NCI-H1048 (cell line): ENCODE data around the gene CAGE1.

ENCODE experiments used
- DNase-seq: peaks from one replicate; lab custom pipeline; 2025; lab: John Stamatoyannopoulos, UW

Gene CAGE1

DNA sequence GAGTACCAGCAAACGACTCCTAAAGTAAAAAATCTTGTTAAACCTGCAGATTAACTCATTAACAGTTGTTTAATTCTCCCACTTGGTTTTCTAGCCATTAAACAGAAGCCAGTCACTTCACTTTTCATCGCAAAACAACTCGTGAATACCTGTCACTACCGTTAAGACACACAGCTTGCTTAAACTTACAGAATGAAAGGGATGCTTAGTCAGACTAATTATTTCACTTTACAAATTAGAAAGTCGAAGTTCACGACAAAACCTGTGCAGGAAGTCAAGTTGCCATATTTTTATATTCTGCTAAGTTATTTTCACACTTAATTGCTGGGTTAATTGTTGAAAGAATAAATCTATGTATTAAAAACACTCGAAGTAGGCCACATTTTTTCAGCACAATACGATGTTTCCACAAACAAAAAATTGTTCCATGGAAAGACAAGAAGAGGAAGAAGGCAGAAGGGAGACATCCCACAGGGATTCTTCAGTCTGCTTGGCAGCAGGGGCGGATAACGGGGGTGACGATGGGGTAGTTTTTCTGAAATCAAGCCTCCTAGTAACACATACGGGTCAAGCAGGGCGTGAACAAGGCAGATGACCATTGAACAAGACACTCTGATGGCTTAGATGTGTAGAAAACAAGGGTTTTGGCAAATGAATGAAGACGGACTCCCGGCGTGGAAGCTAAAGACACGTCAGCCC is 77.5 kb downstream of the CAGE1 start:
- DNase-seq, result no peak

DNA sequence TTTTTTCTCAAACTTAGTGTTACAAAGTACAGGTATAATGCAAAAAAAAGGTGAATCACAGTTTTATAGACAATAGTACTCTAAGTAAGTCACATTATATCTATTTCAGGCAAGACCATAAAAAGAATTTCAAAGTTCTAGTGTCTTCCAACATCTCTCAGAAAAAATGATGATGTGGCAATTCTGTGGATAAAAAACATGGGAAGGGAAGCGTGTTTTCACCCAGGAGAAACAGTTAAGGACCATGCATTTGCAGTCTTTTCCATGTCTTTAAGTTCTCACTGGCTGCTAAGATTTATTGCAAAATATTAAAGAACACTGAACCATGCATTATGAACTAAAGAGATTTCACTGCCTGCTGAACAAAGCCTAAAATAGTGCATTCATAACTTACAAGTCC is 78.4 kb downstream of the CAGE1 start:
- DNase-seq, result no peak

- DNase-seq, result no peak
These were observed 80.5 kb downstream of the CAGE1 start for GRCh38 chr6:7309050-7309449.

DNA sequence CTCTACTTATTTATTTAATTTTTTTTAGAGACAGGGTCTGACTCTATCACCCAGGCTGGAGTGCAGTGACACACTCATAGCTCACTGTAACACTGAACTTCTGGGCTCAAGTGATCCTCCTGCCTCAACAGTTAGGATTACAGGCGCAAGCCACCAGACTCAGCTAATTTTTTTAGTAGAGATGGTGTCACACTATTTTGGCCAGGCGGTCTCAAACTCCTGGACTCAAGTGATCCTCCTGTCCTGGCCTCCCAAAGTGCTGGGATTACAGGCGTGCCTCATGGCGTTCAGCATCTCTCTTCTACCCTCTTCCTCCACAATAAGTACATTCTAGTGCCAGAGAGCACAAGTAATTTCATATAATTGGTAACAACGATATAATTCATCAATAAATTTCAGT is 82.0 kb downstream of the CAGE1 start:
- no peak for DNase-seq

DNA sequence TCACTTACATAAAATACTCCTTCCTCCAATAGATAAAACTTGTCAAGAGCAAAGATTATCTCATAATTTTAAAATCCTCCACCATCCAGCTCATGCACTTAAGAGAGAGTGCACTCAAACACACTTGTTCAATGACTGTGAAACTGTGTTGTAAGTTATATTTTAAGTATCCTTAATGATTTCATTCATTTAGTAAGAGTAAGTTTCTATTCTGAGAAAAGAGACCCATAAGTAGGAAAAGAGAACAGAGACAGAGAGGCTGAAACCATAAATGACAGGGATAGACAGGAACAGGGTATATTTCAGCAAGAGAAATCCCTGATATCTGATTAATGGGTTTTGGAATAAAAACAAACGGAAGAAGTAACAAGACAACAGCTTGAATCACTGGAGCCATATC is 84.7 kb downstream of the CAGE1 start:
- no peak for DNase-seq

DNA sequence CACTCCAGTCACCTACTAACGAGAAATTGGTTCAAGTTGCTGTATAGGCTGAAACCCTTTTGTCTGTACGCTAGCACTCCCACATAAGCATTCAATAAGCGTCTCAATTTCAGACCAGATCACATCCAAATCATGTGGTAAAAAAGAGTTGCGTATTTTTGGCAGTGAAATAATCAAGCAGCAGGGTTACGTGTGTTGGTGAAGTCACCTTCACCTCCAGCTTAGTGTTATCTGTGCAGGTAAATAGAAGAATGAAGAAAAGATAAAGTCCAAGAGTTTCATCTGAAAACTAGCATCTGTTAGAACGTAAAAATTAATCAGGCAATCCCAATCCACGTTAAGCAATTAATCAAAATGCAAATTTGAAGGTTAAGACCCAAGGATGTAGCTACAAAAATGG is 87.8 kb downstream of the CAGE1 start:
- DNase-seq, result no peak

- DNase-seq, result no peak
These were observed 88.6 kb downstream of the CAGE1 start for GRCh38 chr6:7300926-7301325.

- no peak for DNase-seq
These were observed 91.4 kb downstream of the CAGE1 start for GRCh38 chr6:7298113-7298512.

DNA sequence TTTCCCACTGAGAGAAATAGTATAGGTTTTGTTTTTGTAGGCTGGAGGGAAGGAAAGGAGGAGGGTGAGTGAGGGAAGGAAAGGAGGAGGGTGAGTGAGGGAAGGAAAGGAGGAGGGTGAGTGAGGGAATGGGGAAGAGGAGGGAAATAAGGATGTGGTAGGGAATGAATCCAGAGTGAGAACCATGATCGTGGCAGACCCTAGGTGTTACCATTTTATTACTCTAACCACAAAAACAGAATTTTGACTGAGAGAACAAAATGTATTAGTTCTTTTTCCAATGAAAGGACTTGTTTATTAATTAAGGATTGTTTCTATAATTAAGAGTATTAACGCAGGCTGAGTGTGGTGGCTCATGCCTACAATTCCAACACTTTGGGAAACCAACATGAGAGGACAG is 92.9 kb downstream of the CAGE1 start:
- no peak for DNase-seq

- DNase-seq, result no peak
These were observed 93.6 kb downstream of the CAGE1 start for GRCh38 chr6:7295916-7296315.

- no peak for DNase-seq
These were observed 96.8 kb downstream of the CAGE1 start for GRCh38 chr6:7292596-7293255.

GRCh38 chr6:7290079-7290478 is 99.5 kb downstream of the CAGE1 start:
- DNase-seq, result no peak

DNA sequence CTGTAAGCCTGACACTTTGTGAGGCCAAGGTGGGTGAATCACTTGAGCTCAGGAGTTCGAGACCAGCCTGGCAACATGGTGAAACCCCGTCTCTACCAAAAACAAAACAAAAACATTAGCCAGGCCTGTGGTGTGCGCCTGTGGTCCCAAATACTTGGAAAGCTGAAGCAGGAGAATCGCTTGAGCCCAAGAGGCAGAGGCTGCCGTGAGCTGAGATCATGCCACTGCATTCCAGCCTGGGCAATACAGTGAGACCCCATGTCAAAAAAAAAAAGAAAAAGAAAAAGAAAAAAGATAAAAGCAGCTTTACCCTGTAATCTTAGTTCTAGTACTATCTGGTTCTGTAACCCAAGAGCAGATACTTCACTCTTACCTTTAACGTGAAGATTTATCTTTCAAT is 104.1 kb downstream of the CAGE1 start:
- DNase-seq, result no peak

DNA sequence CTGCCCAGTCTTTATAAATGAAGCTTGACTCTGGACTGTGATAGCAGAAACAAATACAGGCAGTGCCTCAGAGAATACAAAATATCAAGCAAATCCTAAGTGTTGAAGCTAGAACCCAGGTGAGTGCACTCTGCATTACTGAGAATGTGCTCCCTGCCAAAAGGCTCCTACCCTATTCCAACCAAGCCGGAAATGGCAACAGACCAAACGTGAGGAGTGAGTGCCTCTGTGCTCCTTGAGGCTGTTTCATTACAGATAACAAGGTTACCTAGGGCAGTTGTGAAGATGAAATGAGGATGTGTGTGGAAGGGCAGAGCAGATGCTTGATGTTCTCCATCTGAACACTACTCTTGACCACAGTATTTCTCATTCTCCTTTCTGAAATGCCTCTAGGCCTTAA is 105.9 kb downstream of the CAGE1 start:
- no peak for DNase-seq

- no peak for DNase-seq
These were observed 107.2 kb downstream of the CAGE1 start for GRCh38 chr6:7282097-7282906.
